HG03575 (cell line): Measurements from ENCODE around the gene CPA4.

ENCODE experiments used
- ATAC-seq: cut with Tn5 transposase; IDR thresholded peaks from one replicate; pipeline ENCODE4 v1.9.1; 2021; ENCODE audit not compliant: unreplicated experiment, insufficient number of reproducible peaks, low FRiP score; ENCODE audit errors: extremely low read depth

CPA4 gene

GRCh38 chr7:130372402-130373165 is 79.6 kb downstream of the CPA4 start:
- no peak for ATAC-seq
